ENCODE results near the gene HIPK2. TPM values are rescaled to one million over a fixed set of nuclear protein-coding genes. Genes with fewer than 3 reads are reported as not detected.

HIPK2 gene
- total and polyA plus RNA-seq, 2 experiments from 2014 or later = 23.2 to 47.0 TPM

DNA sequence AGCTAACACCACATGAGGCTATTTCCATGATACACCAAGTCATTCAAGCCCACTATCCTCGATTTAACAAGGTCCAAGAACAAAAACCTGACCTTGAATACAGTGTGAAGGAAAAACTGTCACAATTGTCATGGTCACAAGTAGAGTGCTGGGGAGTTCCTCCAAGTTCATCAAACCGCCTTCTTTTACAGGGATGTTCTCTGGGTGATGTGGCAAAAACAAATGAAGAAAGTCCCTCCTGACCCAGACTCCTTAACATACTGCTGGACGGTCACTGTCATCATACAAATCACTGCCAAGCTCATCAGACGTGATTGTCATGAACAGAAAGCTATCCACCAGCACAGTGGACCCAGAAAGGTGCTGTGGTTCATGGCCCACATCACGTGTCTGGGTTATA lies 28.9 kb downstream of the HIPK2 start:
- Histone ChIP-seq H3K36me3 (no peaks in the 10 kb centered on the region), H3K4me1 (ENCODE audit: low read depth) (peaks cover 17% of the 10 kb centered on the region), H3K27me3 (no peaks in the 10 kb centered on the region), H3K9me3 (ENCODE audit: low read depth) (no peaks in the 10 kb centered on the region), H3K4me3 (no peak overlapping the region), H3K27ac (peak overlapping the region; percentile 50)
- DNase-seq (ENCODE audit: low read depth in 1 of 2, low spot score in 1 of 2) = no peak
- TF ChIP-seq CTCF (IDR thresholded peaks at IDR 0.05; ENCODE audit: low read depth, low read length) = no peak

GRCh38 chr7:139748373-139748765 lies 29.4 kb downstream of the HIPK2 start:
- Histone ChIP-seq H3K9me3 (ENCODE audit: low read depth) (no peaks in the 10 kb centered on the region), H3K4me3 (no peak overlapping the region), H3K36me3 (no peaks in the 10 kb centered on the region), H3K27me3 (no peaks in the 10 kb centered on the region), H3K4me1 (ENCODE audit: low read depth) (peaks cover 17% of the 10 kb centered on the region), H3K27ac (peak overlapping the region; percentile 50)
- DNase-seq (ENCODE audit: low read depth in 1 of 2, low spot score in 1 of 2) = no peak
- no peak for TF ChIP-seq CTCF (IDR thresholded peaks at IDR 0.05; ENCODE audit: low read depth, low read length)

DNA sequence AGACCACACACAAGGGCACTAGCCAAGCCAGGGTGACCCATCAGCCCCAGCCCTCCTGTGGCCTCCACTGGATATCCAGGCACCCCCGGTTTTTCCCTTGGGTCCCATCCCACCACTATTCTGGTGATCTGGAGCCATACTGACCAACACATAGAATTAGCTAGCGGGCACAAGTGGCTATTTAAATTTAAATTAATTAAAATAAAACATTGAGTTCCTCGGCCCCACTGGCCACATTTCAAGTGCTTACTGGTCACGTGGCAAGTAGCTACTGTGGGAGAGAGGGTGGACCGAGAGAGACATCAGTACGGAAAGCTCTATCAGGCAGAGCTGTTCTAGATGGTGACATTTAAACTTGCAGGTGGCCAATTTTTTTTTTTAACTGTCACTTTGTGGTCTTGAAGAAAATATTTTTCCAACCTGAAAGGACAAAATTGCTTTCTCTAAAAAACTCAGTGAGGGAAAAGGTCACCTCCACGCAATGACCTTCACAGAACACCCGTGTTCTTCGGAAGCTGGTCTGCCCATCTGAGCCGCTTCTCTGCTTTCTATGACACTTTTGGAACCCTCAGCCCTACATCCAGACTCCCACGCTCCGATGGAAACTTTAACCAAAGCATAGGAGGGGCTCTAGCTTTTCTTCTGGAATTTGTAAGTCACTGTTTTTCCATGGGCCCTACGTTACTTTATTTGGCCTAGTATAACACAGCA lies 30.0 kb downstream of the HIPK2 start:
- H3K4me3 ChIP-seq = no peak overlapping the region
- no peaks in the 10 kb centered on the region for H3K9me3 ChIP-seq (ENCODE audit: low read depth)
- no peak for TF ChIP-seq CTCF (IDR thresholded peaks at IDR 0.05; ENCODE audit: low read depth, low read length)
- peaks cover 17% of the 10 kb centered on the region for H3K4me1 ChIP-seq (ENCODE audit: low read depth)
- DNase-seq (ENCODE audit: low read depth in 1 of 2, low spot score in 1 of 2) = no peak
- H3K27ac ChIP-seq = peak overlapping the region; percentile 50
- no peaks in the 10 kb centered on the region for H3K27me3 ChIP-seq
- H3K36me3 ChIP-seq = no peaks in the 10 kb centered on the region

- no peak for DNase-seq (ENCODE audit: low read depth in 1 of 2, low spot score in 1 of 2)
- H3K27ac ChIP-seq = no peak overlapping the region
- no peak overlapping the region for H3K4me3 ChIP-seq
- no peak for TF ChIP-seq CTCF (IDR thresholded peaks at IDR 0.05; ENCODE audit: low read depth, low read length)
- peaks cover 3% of the 10 kb centered on the region for H3K36me3 ChIP-seq
- peaks cover 17% of the 10 kb centered on the region for H3K4me1 ChIP-seq (ENCODE audit: low read depth)
- no peaks in the 10 kb centered on the region for H3K27me3 ChIP-seq
- H3K9me3 ChIP-seq (ENCODE audit: low read depth) = no peaks in the 10 kb centered on the region
Observed at GRCh38 chr7:139746652-139747051, 31.1 kb downstream of the HIPK2 start.

- Histone ChIP-seq H3K27ac (no peak overlapping the region), H3K9me3 (ENCODE audit: low read depth) (no peaks in the 10 kb centered on the region), H3K36me3 (peaks cover 4% of the 10 kb centered on the region), H3K4me1 (ENCODE audit: low read depth) (peaks cover 17% of the 10 kb centered on the region), H3K4me3 (no peak overlapping the region), H3K27me3 (no peaks in the 10 kb centered on the region)
- no peak for TF ChIP-seq CTCF (IDR thresholded peaks at IDR 0.05; ENCODE audit: low read depth, low read length)
- no peak for DNase-seq (ENCODE audit: low read depth in 1 of 2, low spot score in 1 of 2)
Observed at GRCh38 chr7:139745678-139746143, 32.1 kb downstream of the HIPK2 start.
